H54 (cell line): Measurements from ENCODE around the gene EGLN2.
"Not testable (repeated sequence)": the region's sequence is repeated elsewhere in the genome, so short reads cannot be mapped to it uniquely, and the experiment has no call there.

Source experiments
- DNase-seq: peaks from one replicate; pipeline ENCODE4 v3.0.0; 2011; ENCODE audit warnings: low spot score, mixed read lengths; ENCODE audit not compliant: insufficient read length
- FAIRE-seq: peaks from 3 replicates; lab custom pipeline; 2011; peaks lifted over from hg19 to GRCh38; lab: Jason Lieb, UNC
- POLR2A ChIP-seq: IDR thresholded peaks from 2 replicates; pipeline ENCODE4 v1.6.1; 2011; ENCODE audit warnings: low read depth, mild to moderate bottlenecking, low read length

The EGLN2 gene

GRCh38 chr19:40783711-40784110 lies 15.3 kb upstream of the EGLN2 start:
- DNase-seq (no peak), FAIRE-seq (no peak)

GRCh38 chr19:40784146-40784545 lies 14.8 kb upstream of the EGLN2 start:
- not testable (repeated sequence) for DNase-seq, FAIRE-seq

More at GRCh38 chr19:40783711-40784110, 15.3 kb upstream of the EGLN2 start:
- TF ChIP-seq POLR2A = no peak

- no peak for TF ChIP-seq POLR2A
- DNase-seq = no peak
- FAIRE-seq = no peak
These were observed 13.5 kb upstream of the EGLN2 start for GRCh38 chr19:40785526-40785925.

GRCh38 chr19:40786060-40787037 lies 12.6 kb upstream of the EGLN2 start:
- TF ChIP-seq POLR2A = no peak
- DNase-seq (no peak), FAIRE-seq (no peak)

- DNase-seq (no peak), FAIRE-seq (no peak)
- no peak for TF ChIP-seq POLR2A
These were observed 7.6 kb upstream of the EGLN2 start for GRCh38 chr19:40791349-40791748.

GRCh38 chr19:40791996-40792395 lies 7.0 kb upstream of the EGLN2 start:
- DNase-seq (no peak), FAIRE-seq (no peak)
- no peak for TF ChIP-seq POLR2A

- DNase-seq = no peak
- no peak for FAIRE-seq
- TF ChIP-seq POLR2A = no peak
These were observed 1.6 kb upstream of the EGLN2 start for GRCh38 chr19:40797166-40797962.

GRCh38 chr19:40797963-40798682 lies 868 bp upstream of the EGLN2 start:
- FAIRE-seq = no peak
- TF ChIP-seq POLR2A = no peak
- peak; percentile 71 for DNase-seq

GRCh38 chr19:40799558-40800338 lies 757 bp downstream of the EGLN2 start:
- TF ChIP-seq POLR2A = no peak
- DNase-seq (peak; percentile 35), FAIRE-seq (no peak)

GRCh38 chr19:40800339-40800996 lies 1.5 kb downstream of the EGLN2 start:
- FAIRE-seq = no peak
- no peak for DNase-seq
- TF ChIP-seq POLR2A = no peak

- FAIRE-seq = no peak
- TF ChIP-seq POLR2A = no peak
- DNase-seq = no peak
These were observed 2.0 kb downstream of the EGLN2 start for GRCh38 chr19:40800997-40801377.
